B cell (primary cell): Measurements from ENCODE around the gene HIGD1C. TPM values are rescaled to one million over a fixed set of nuclear protein-coding genes. Genes with fewer than 3 reads are reported as not detected.

Source experiments
- ATAC-seq: fragments of 200-7000 bp; cut with Tn5 transposase; one replicate; pipeline ENCODE4 v1.10.0; 2021; ENCODE audit warnings: low read depth, mild to moderate bottlenecking, moderate number of reproducible peaks, moderate library complexity
- CTCF ChIA-PET: fragments of 350-600 bp; sonication (Branson Sonifier 250); formaldehyde crosslinking; loops from one replicate; lab custom pipeline; 2021; ENCODE audit warnings: antibody characterized with exemption, inconsistent platforms; lab: Charles Lee
- POLR2A ChIA-PET: fragments of 350-600 bp; sonication (Branson Sonifier 250); formaldehyde crosslinking; loops from one replicate; lab custom pipeline; 2021; ENCODE audit warnings: antibody characterized with exemption; lab: Charles Lee
- DNase-seq: peaks from one replicate; pipeline ENCODE4 v3.0.0; 2013
- H2AFZ ChIP-seq: 2 replicates; pipeline ENCODE4 v1.6.1; 2012; ENCODE audit warnings: mild to moderate bottlenecking, low read depth, low read length; ENCODE audit not compliant: insufficient read depth, poor library complexity, severe bottlenecking
- H3K27ac ChIP-seq, 2 donors: 1 replicate in 1 of 2; 2 replicates in 1 of 2; pipeline ENCODE4 v1.5.1; 2012 to 2013; ENCODE audit warnings: low read length in 2 of 2, mild to moderate bottlenecking in 2 of 2, moderate library complexity in 1 of 2
- H3K27me3 ChIP-seq, 4 experiments: fragments of 200-600 bp in 1 of 4; sonication (generic) in 1 of 4; replicated peaks in 1 of 4; 1 replicate in 2 of 4; 2 replicates in 2 of 4; pipeline versions ENCODE4 v1.6.1 to v1.7.0; 2013 to 2016; ENCODE audit warnings: low read length in 3 of 4, mild to moderate bottlenecking in 2 of 4, mixed read lengths in 1 of 4, moderate library complexity in 1 of 4; ENCODE audit not compliant: insufficient read depth in 4 of 4, control insufficient read depth in 3 of 4; ENCODE audit errors: control extremely low read depth in 1 of 4
- H3K36me3 ChIP-seq, 2 experiments: replicated peaks in 1 of 2; 1 replicate in 1 of 2; 2 replicates in 1 of 2; pipeline versions ENCODE4 v1.6.1 to v1.7.1; 2013; ENCODE audit warnings: low read length in 1 of 2; ENCODE audit not compliant: insufficient read depth in 2 of 2, control insufficient read depth in 1 of 2; ENCODE audit errors: control extremely low read depth in 1 of 2, extremely low read depth in 1 of 2
- H3K4me1 ChIP-seq, 2 donors: fragments of 200-600 bp in 1 of 2; sonication (generic) in 1 of 2; 1 replicate in 1 of 2; 2 replicates in 1 of 2; pipeline versions ENCODE4 v1.5.1 to v1.6.1; 2013 to 2017; ENCODE audit warnings: low read length in 2 of 2; ENCODE audit not compliant: control insufficient read depth in 2 of 2, insufficient read depth in 2 of 2
- H3K4me2 ChIP-seq: replicated peaks from 2 replicates; pipeline ENCODE3; 2012; ENCODE audit warnings: mild to moderate bottlenecking, low read depth, low read length; ENCODE audit not compliant: poor library complexity, severe bottlenecking
- H3K4me3 ChIP-seq, 5 experiments: fragments of 200-600 bp in 1 of 5; sonication (generic) in 1 of 5; 1 replicate in 3 of 5; 2 replicates in 2 of 5; pipeline versions ENCODE4 v1.5.1 to v1.7.0; 2011 to 2016; ENCODE audit warnings: low read length in 4 of 5, mild to moderate bottlenecking in 4 of 5, low read depth in 2 of 5, control low read depth in 1 of 5, moderate library complexity in 1 of 5; ENCODE audit not compliant: insufficient read depth in 1 of 5; ENCODE audit errors: control extremely low read depth in 1 of 5, extremely low read depth in 1 of 5
- H3K79me2 ChIP-seq: fragments of 200-600 bp; sonication (generic); one replicate; pipeline ENCODE4 v1.6.0; 2016; ENCODE audit warnings: low read length; ENCODE audit not compliant: control insufficient read depth, insufficient read depth
- H3K9ac ChIP-seq: fragments of 200-600 bp; sonication (generic); 2 replicates; pipeline ENCODE4 v1.6.1; 2017; ENCODE audit warnings: mild to moderate bottlenecking, low read length, moderate library complexity
- H3K9me3 ChIP-seq, 3 donors: one replicate each; pipeline versions ENCODE4 v1.6.1 to v1.7.1; 2013; ENCODE audit warnings: low read length in 2 of 3; ENCODE audit not compliant: control insufficient read depth in 2 of 3, insufficient read depth in 1 of 3; ENCODE audit errors: control extremely low read depth in 1 of 3
- H4K20me1 ChIP-seq: 2 replicates; pipeline ENCODE4 v1.6.0; 2012; ENCODE audit warnings: mild to moderate bottlenecking, low read length; ENCODE audit not compliant: insufficient read depth, control insufficient read depth, poor library complexity, severe bottlenecking
- H3K27ac Mint-ChIP-seq: one replicate; pipeline ENCODE4 v1.8.0; 2021; ENCODE audit warnings: mixed read lengths
- H3K27me3 Mint-ChIP-seq: one replicate; pipeline ENCODE4 v1.8.0; 2021; ENCODE audit warnings: mixed read lengths
- H3K4me1 Mint-ChIP-seq: one replicate; pipeline ENCODE4 v1.8.0; 2021; ENCODE audit warnings: mixed read lengths
- H3K4me3 Mint-ChIP-seq: one replicate; pipeline ENCODE4 v1.8.0; 2021; ENCODE audit warnings: mixed read lengths
- H3K9me3 Mint-ChIP-seq: one replicate; pipeline ENCODE4 v1.8.0; 2022; ENCODE audit warnings: mixed read lengths; ENCODE audit not compliant: insufficient read depth
- CTCF ChIP-seq: fragments of 200-600 bp; IDR thresholded peaks from one replicate; pipeline ENCODE4 v1.8.0; 2022; ENCODE audit warnings: antibody characterized with exemption, mild to moderate bottlenecking
- EZH2 ChIP-seq: IDR thresholded peaks from 2 replicates; pipeline ENCODE4 v1.6.1; 2012; ENCODE audit warnings: borderline replicate concordance, low read depth, mild to moderate bottlenecking, moderate library complexity, low read length; ENCODE audit not compliant: insufficient read depth, poor library complexity, severe bottlenecking
- WGBS: methylation state at CpG from one replicate; pipeline ENCODE4 v1.1.5; 2013; ENCODE audit warnings: missing lambda C conversion rate; ENCODE audit not compliant: insufficient coverage; 5-methylcytosine and 5-hydroxymethylcytosine counted together
- intact Hi-C: fragments of 100-400 bp; cut with micrococcal nuclease; formaldehyde crosslinking; loops from one replicate; pipeline ENCODE4 v1.10.0; 2022
- polyA plus RNA-seq: library from polyadenylated mRNA; depleted of rRNA; stranded (reverse); fragments of >200 nt; gene quantifications from 2 replicates; pipeline ENCODE4 v1.2.3, GENCODE V29; 2012
- total RNA-seq, 2 donors: library from RNA; stranded (reverse); fragments of 120-200 nt in 1 of 2; gene quantifications; 1 replicate in 1 of 2; 2 replicates in 1 of 2; pipeline versions ENCODE4 v1.2.3 to v1.2.4, GENCODE V29; 2013 to 2022

The HIGD1C gene
- total and polyA plus RNA-seq, 2 donors (not counting 1 experiment from before 2014, with no cell fraction given) = not detected

- no peak overlapping the region for H3K27ac Mint-ChIP-seq
- no peak overlapping the region for H3K4me2 ChIP-seq
- H3K9ac ChIP-seq = no peak overlapping the region
- CTCF ChIA-PET = interaction anchor here (0.6 to 3.5 kb wide), 3 partner anchors 8 to 154 kb away, joined by 3 to 20 read pairs (median 5); no protein-coding TSS in a partner anchor
- H3K9me3 Mint-ChIP-seq = no peaks in the 10 kb centered on the region
- WGBS = 79% methylated on average over 3 of the region's 6 CpGs
- no peak for TF ChIP-seq CTCF
- no peak for TF ChIP-seq EZH2
- intact Hi-C loops = loop anchor here (10.0 kb wide), 1 partner anchor 85 kb away; no protein-coding TSS in a partner anchor
- H3K27ac ChIP-seq = no peak overlapping the region
- H3K4me3 ChIP-seq = no peak overlapping the region
- no peaks in the 10 kb centered on the region for H3K9me3 ChIP-seq
- H3K4me3 Mint-ChIP-seq = no peak overlapping the region
- H3K4me1 Mint-ChIP-seq = no peaks in the 10 kb centered on the region
- no peaks in the 10 kb centered on the region for H3K79me2 ChIP-seq
- no peaks in the 10 kb centered on the region for H3K27me3 ChIP-seq
- H3K4me1 ChIP-seq = no peaks in the 10 kb centered on the region
- H4K20me1 ChIP-seq = no peaks in the 10 kb centered on the region
- no peaks in the 10 kb centered on the region for H3K27me3 Mint-ChIP-seq
- POLR2A ChIA-PET = no interaction called here
- ATAC-seq (no peak), DNase-seq (no peak)
- H3K36me3 ChIP-seq = peaks cover 0 to 2% of the 10 kb centered on the region in 2 experiments
- H2AFZ ChIP-seq = no peak overlapping the region
Observed at GRCh38 chr12:50979369-50980052, 27.2 kb downstream of the HIGD1C start.

GRCh38 chr12:50980545-50980944 is 28.2 kb downstream of the HIGD1C start:
- H3K4me3 Mint-ChIP-seq = no peak overlapping the region
- Histone ChIP-seq H3K27me3 (no peaks in the 10 kb centered on the region), H4K20me1 (no peaks in the 10 kb centered on the region), H3K4me1 (no peaks in the 10 kb centered on the region), H3K27ac (no peak overlapping the region), H3K79me2 (no peaks in the 10 kb centered on the region), H3K9me3 (no peaks in the 10 kb centered on the region), H3K4me2 (no peak overlapping the region), H3K4me3 (no peak overlapping the region), H3K9ac (no peak overlapping the region), H2AFZ (no peak overlapping the region), H3K36me3 (peaks cover 0 to 2% of the 10 kb centered on the region in 2 experiments)
- no peak overlapping the region for H3K27ac Mint-ChIP-seq
- no peaks in the 10 kb centered on the region for H3K27me3 Mint-ChIP-seq
- ChIA-PET CTCF (interaction anchor here (0.6 to 3.5 kb wide), 4 partner anchors 9 to 227 kb away, joined by 3 to 20 read pairs (median 6); partner anchors contain the start of gene ATF1), POLR2A (no interaction called here)
- no peak for TF ChIP-seq CTCF
- TF ChIP-seq EZH2 = no peak
- peaks cover 2% of the 10 kb centered on the region for H3K4me1 Mint-ChIP-seq
- ATAC-seq = no peak
- DNase-seq = no peak
- no peaks in the 10 kb centered on the region for H3K9me3 Mint-ChIP-seq
- intact Hi-C loops = loop anchor here (10.0 kb wide), 1 partner anchor 86 kb away; no protein-coding TSS in a partner anchor
- no CpG with 5 or more reads among the region's 2 CpGs for WGBS
